HL-60 (cell line): ENCODE measurements around the gene MRPL28.
"Not testable (repeated sequence)": the region's sequence is repeated elsewhere in the genome, so short reads cannot be mapped to it uniquely, and the experiment has no call there.

Experiments used
- DNase-seq, 2 experiments: peaks; one replicate each; pipeline ENCODE4 v3.0.0-alpha.2; 2010 to 2020; ENCODE audit warnings: low read depth in 1 of 2, low spot score in 1 of 2
- H3K27ac ChIP-seq: fragments of 250-450 bp; sonication (Bioruptor Pico); replicated peaks from 2 replicates; pipeline ENCODE4 v1.5.1; 2020; ENCODE audit warnings: mild to moderate bottlenecking, moderate library complexity
- H3K27me3 ChIP-seq: fragments of 250-450 bp; sonication (Bioruptor Pico); 2 replicates; pipeline ENCODE4 v1.5.1; 2021; ENCODE audit warnings: mild to moderate bottlenecking, moderate library complexity; ENCODE audit not compliant: insufficient read depth, poor library complexity, severe bottlenecking
- H3K4me3 ChIP-seq: replicated peaks from 2 replicates; pipeline ENCODE4 v1.5.1; 2011; ENCODE audit warnings: mild to moderate bottlenecking, control low read depth, low read length; ENCODE audit not compliant: insufficient read depth
- CTCF ChIP-seq: IDR thresholded peaks from one replicate; pipeline ENCODE4 v1.5.1; 2011; ENCODE audit warnings: low read length, control low read depth, inconsistent platforms; ENCODE audit not compliant: insufficient read depth
- GABPA ChIP-seq: IDR thresholded peaks from 2 replicates; pipeline ENCODE4 v1.6.1; 2012; ENCODE audit warnings: low read depth
- POLR2AphosphoS5 ChIP-seq: IDR thresholded peaks from 2 replicates; pipeline ENCODE4 v1.6.1; 2012; ENCODE audit warnings: low read depth
- REST ChIP-seq: IDR thresholded peaks from 2 replicates; pipeline ENCODE4 v1.6.1; 2012; ENCODE audit warnings: low read depth; ENCODE audit not compliant: insufficient replicate concordance
- SPI1 ChIP-seq: IDR thresholded peaks from 2 replicates; pipeline ENCODE4 v1.6.1; 2012; ENCODE audit warnings: low read depth, mild to moderate bottlenecking, borderline replicate concordance

MRPL28 gene

GRCh38 chr16:336269-336668, 34.1 kb downstream of the MRPL28 start:
- Histone ChIP-seq H3K27ac (peak overlapping the region; percentile 58), H3K27me3 (no peaks in the 10 kb centered on the region), H3K4me3 (no peak overlapping the region)
- TF ChIP-seq POLR2AphosphoS5 = no peak
- no peak for TF ChIP-seq REST
- no peak for TF ChIP-seq CTCF
- peak; percentile 47; the same call in 1 of the 2 replicates for TF ChIP-seq SPI1
- no peak for TF ChIP-seq GABPA
- peak in 1 of 2 experiments; percentile 75 for DNase-seq

GRCh38 chr16:334861-335632, 35.3 kb downstream of the MRPL28 start:
- not testable (repeated sequence) for DNase-seq, H3K4me3 ChIP-seq, H3K27me3 ChIP-seq, H3K27ac ChIP-seq

GRCh38 chr16:334164-334832, 36.0 kb downstream of the MRPL28 start:
- H3K27me3 ChIP-seq, H3K27ac ChIP-seq, H3K4me3 ChIP-seq, DNase-seq: not testable (repeated sequence)

GRCh38 chr16:333406-334094, 36.8 kb downstream of the MRPL28 start:
- no peaks in the 10 kb centered on the region for H3K27me3 ChIP-seq
- no peak overlapping the region for H3K4me3 ChIP-seq
- H3K27ac ChIP-seq = no peak overlapping the region
- no peak for DNase-seq
- TF ChIP-seq CTCF (no peak), SPI1 (no peak)

GRCh38 chr16:331181-331814, 39.0 kb downstream of the MRPL28 start:
- H3K27ac ChIP-seq = 0 out of 2 replicates have a peak overlapping the region, but pooled peaks have one; percentile 21
- not testable (repeated sequence) for DNase-seq

GRCh38 chr16:330741-331140, 39.6 kb downstream of the MRPL28 start:
- no peak for DNase-seq
- H3K27ac ChIP-seq = 0 out of 2 replicates have a peak overlapping the region, but pooled peaks have one; percentile 21
- no peak for TF ChIP-seq SPI1
- no peak for TF ChIP-seq POLR2AphosphoS5
- TF ChIP-seq CTCF = no peak
- TF ChIP-seq REST = no peak
- no peak for TF ChIP-seq GABPA
- no peak overlapping the region for H3K4me3 ChIP-seq
- H3K27me3 ChIP-seq = no peaks in the 10 kb centered on the region

More at GRCh38 chr16:331181-331814, 39.0 kb downstream of the MRPL28 start:
- not testable (repeated sequence) for H3K4me3 ChIP-seq, H3K27me3 ChIP-seq
